A549 (cell line): ENCODE results near the gene CGB2. TPM values are rescaled to one million over a fixed set of nuclear protein-coding genes. Genes with fewer than 3 reads are reported as not detected.

ENCODE experiments used
- ATAC-seq, 2 experiments: fragments of 200-7000 bp in 1 of 2; fragments of >200 bp in 1 of 2; cut with Nextera tagmentation in 1 of 2; cut with Tn5 transposase in 1 of 2; 3 replicates each; pipeline versions ENCODE4 v1.8.0 to v1.9.1; 2018 to 2020; ENCODE audit warnings: mild to moderate bottlenecking in 1 of 2, moderate library complexity in 1 of 2
- CTCF ChIA-PET: fragments of 300-600 bp; sonication (Branson Sonifier 250); formaldehyde crosslinking; extraction: SDS; loops from one replicate; lab custom pipeline; 2021; ENCODE audit warnings: antibody characterized with exemption, inconsistent platforms; lab: Yijun Ruan, JAX
- POLR2A ChIA-PET: fragments of 350-600 bp; formaldehyde crosslinking; extraction: SDS; loops from one replicate; lab custom pipeline; 2021; ENCODE audit warnings: antibody characterized with exemption, inconsistent platforms; lab: Yijun Ruan, JAX
- DNase-seq, 2 experiments: peaks; one replicate each; pipeline versions ENCODE4 v3.0.0 to v3.0.0-alpha.2; 2011 to 2016; ENCODE audit warnings: low read depth in 1 of 2, low spot score in 1 of 2
- FAIRE-seq: peaks from 2 replicates; lab custom pipeline; 2011; peaks lifted over from hg19 to GRCh38; lab: Jason Lieb, UNC
- H3K27ac ChIP-seq, 2 experiments: fragments of >200 bp; sonication (Bioruptor Twin); formaldehyde crosslinking; 3 replicates each; pipeline ENCODE4 v1.5.1; 2016 to 2017
- H3K4me1 ChIP-seq: fragments of >200 bp; sonication (Bioruptor Twin); formaldehyde crosslinking; 3 replicates; pipeline ENCODE4 v1.6.1; 2016
- H3K4me2 ChIP-seq: fragments of >200 bp; sonication (Bioruptor Twin); formaldehyde crosslinking; 3 replicates; pipeline ENCODE4 v1.6.1; 2016
- H3K4me3 ChIP-seq: fragments of >200 bp; sonication (Bioruptor Twin); formaldehyde crosslinking; 3 replicates; pipeline ENCODE4 v1.5.1; 2016
- H3K9me3 ChIP-seq: fragments of >200 bp; sonication (Bioruptor Twin); formaldehyde crosslinking; 3 replicates; pipeline ENCODE4 v1.6.1; 2016
- ATOH8 ChIP-seq: fragments of 250-450 bp; sonication (Bioruptor Pico); IDR thresholded peaks from 2 replicates; pipeline ENCODE4 v1.5.0; 2020; ENCODE audit warnings: low read depth, mild to moderate bottlenecking, moderate library complexity
- BCL3 ChIP-seq: fragments of >200 bp; sonication (Bioruptor Twin); formaldehyde crosslinking; IDR thresholded peaks from 3 replicates; pipeline ENCODE4 v1.6.1; 2016
- BHLHE40 ChIP-seq: IDR thresholded peaks from 2 replicates; pipeline ENCODE4 v1.6.1; 2012; ENCODE audit warnings: low read depth, low read length, inconsistent platforms
- CHD2 ChIP-seq: fragments of 150-350 bp; IDR thresholded peaks from 2 replicates; pipeline ENCODE4 v1.6.1; 2014; ENCODE audit warnings: low read length; ENCODE audit not compliant: partially characterized antibody
- CHD4 ChIP-seq: fragments of 200-600 bp; sonication (generic); IDR thresholded peaks from 2 replicates; pipeline ENCODE4 v1.6.1; 2016; ENCODE audit warnings: antibody characterized with exemption, mild to moderate bottlenecking, borderline replicate concordance
- ELK1 ChIP-seq: fragments of 150-350 bp; IDR thresholded peaks from 2 replicates; pipeline ENCODE4 v1.6.1; 2014; ENCODE audit warnings: low read depth, mild to moderate bottlenecking, low read length
- FOXS1 ChIP-seq: fragments of 250-450 bp; sonication (Bioruptor Pico); IDR thresholded peaks from 2 replicates; pipeline ENCODE4 v1.5.0; 2020; ENCODE audit warnings: mild to moderate bottlenecking, moderate library complexity
- GATA3 ChIP-seq: IDR thresholded peaks from 2 replicates; pipeline ENCODE4 v1.6.1; 2012; ENCODE audit warnings: borderline replicate concordance
- HOXB13 ChIP-seq: fragments of 250-450 bp; sonication (Bioruptor Pico); IDR thresholded peaks from 2 replicates; pipeline ENCODE4 v1.5.0; 2020; ENCODE audit warnings: low read depth, mild to moderate bottlenecking, moderate library complexity
- JUN ChIP-seq, 2 experiments: fragments of >200 bp; sonication (Bioruptor Twin); formaldehyde crosslinking; IDR thresholded peaks; 2 replicates in 1 of 2; 3 replicates in 1 of 2; pipeline ENCODE4 v1.6.1; 2016 to 2017
- MAFK ChIP-seq: fragments of 450-650 bp; IDR thresholded peaks from 2 replicates; pipeline ENCODE4 v1.6.1; 2014; ENCODE audit not compliant: partially characterized antibody
- MAZ ChIP-seq: fragments of 150-350 bp; IDR thresholded peaks from 2 replicates; pipeline ENCODE4 v1.6.1; 2014; ENCODE audit warnings: antibody characterized with exemption, low read depth, low read length, borderline replicate concordance
- POLR2A ChIP-seq: IDR thresholded peaks from 2 replicates; pipeline ENCODE4 v1.6.1; 2012; ENCODE audit warnings: mild to moderate bottlenecking, low read length
- POLR2AphosphoS2 ChIP-seq: conservative IDR thresholded peaks from 2 replicates; pipeline ENCODE4 v1.6.1; 2012; ENCODE audit warnings: low read length, improper control_type of control experiment, inconsistent platforms
- RCOR1 ChIP-seq: fragments of 150-350 bp; IDR thresholded peaks from 2 replicates; pipeline ENCODE4 v1.6.1; 2014; ENCODE audit warnings: antibody characterized with exemption, low read length, low read depth
- SMC3 ChIP-seq: fragments of >200 bp; sonication (Bioruptor Twin); formaldehyde crosslinking; IDR thresholded peaks from 3 replicates; pipeline ENCODE4 v1.6.1; 2018; ENCODE audit warnings: inconsistent platforms
- TP53 ChIP-seq: fragments of 250-450 bp; sonication (Bioruptor Pico); IDR thresholded peaks from 2 replicates; pipeline ENCODE4 v1.5.0; 2021; ENCODE audit warnings: mild to moderate bottlenecking, moderate library complexity
- USF2 ChIP-seq: fragments of 450-650 bp; IDR thresholded peaks from 2 replicates; pipeline ENCODE4 v1.6.1; 2014; ENCODE audit warnings: antibody characterized with exemption
- ZNF302 ChIP-seq: fragments of 250-450 bp; sonication (Bioruptor Pico); IDR thresholded peaks from 2 replicates; pipeline ENCODE4 v1.9.0; 2021; ENCODE audit warnings: inconsistent platforms, mild to moderate bottlenecking, moderate library complexity
- ZSCAN20 ChIP-seq: fragments of 250-450 bp; sonication (Bioruptor Pico); IDR thresholded peaks from 2 replicates; pipeline ENCODE4 v1.8.0; 2022; ENCODE audit warnings: mild to moderate bottlenecking, moderate library complexity
- WGBS: methylation state at CpG from one replicate; pipeline ENCODE4 v1.1.6; 2017; ENCODE audit errors: missing lambda C conversion rate; 5-methylcytosine and 5-hydroxymethylcytosine counted together
- polyA plus RNA-seq, 4 experiments: library from polyadenylated mRNA; depleted of rRNA in 3 of 4; stranded (reverse); fragments of >200 nt; fragmentation: RNase III in 1 of 4; extraction: RNeasy Plus Mini Kit Qiagen cat#74134 plus additional on column Dnase treatment in 1 of 4; gene quantifications; 2 replicates in 3 of 4; 3 replicates in 1 of 4; pipeline ENCODE4 v1.2.3, GENCODE V29; 2011 to 2017
- TF ChIP-seq, protein P1 (sequence below): IDR thresholded peaks from 2 replicates; pipeline ENCODE4 v1.6.1; 2012
- TF ChIP-seq, protein P2 (sequence below): IDR thresholded peaks from 2 replicates; pipeline ENCODE4 v1.6.1; 2012; ENCODE audit warnings: low read depth, borderline replicate concordance
- TF ChIP-seq, protein P3 (sequence below): fragments of >200 bp; sonication (Bioruptor Twin); formaldehyde crosslinking; IDR thresholded peaks from 2 replicates; pipeline ENCODE4 v1.6.1; 2016

CGB2 gene
- polyA plus RNA-seq, 2 of the 4 experiments (the other 2 are of a cell fraction): not detected

- no peaks in the 10 kb centered on the region for H3K9me3 ChIP-seq
- H3K4me1 ChIP-seq: no peaks in the 10 kb centered on the region
- CTCF ChIA-PET: interaction anchor here (0.8 to 19.0 kb wide), 8 partner anchors 9 to 191 kb away, joined by 3 to 360 read pairs (median 4); partner anchors contain the start of genes GYS1 and RUVBL2
- no peak overlapping the region for H3K27ac ChIP-seq
- 94% methylated on average over 3 of the region's 3 CpGs for WGBS
- no peak for ATAC-seq
- H3K4me3 ChIP-seq: no peak overlapping the region
- no peak for FAIRE-seq
- no peak for DNase-seq
- POLR2A ChIA-PET: interaction anchor here (1.0 kb wide), 1 partner anchor 114 kb away, joined by 3 read pairs; the partner anchor contains the start of gene PPP1R15A
- TF ChIP-seq, protein P1, sequence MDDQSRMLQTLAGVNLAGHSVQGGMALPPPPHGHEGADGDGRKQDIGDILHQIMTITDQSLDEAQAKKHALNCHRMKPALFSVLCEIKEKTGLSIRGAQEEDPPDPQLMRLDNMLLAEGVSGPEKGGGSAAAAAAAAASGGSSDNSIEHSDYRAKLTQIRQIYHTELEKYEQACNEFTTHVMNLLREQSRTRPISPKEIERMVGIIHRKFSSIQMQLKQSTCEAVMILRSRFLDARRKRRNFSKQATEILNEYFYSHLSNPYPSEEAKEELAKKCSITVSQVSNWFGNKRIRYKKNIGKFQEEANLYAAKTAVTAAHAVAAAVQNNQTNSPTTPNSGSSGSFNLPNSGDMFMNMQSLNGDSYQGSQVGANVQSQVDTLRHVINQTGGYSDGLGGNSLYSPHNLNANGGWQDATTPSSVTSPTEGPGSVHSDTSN: no peak
- TF ChIP-seq ZSCAN20 (CRISPR knock-in tag) (no peak), BCL3 (no peak)
- no peak overlapping the region for H3K4me2 ChIP-seq
Measured at GRCh38 chr19:48986211-48986610, 45.5 kb upstream of the CGB2 start.

DNA sequence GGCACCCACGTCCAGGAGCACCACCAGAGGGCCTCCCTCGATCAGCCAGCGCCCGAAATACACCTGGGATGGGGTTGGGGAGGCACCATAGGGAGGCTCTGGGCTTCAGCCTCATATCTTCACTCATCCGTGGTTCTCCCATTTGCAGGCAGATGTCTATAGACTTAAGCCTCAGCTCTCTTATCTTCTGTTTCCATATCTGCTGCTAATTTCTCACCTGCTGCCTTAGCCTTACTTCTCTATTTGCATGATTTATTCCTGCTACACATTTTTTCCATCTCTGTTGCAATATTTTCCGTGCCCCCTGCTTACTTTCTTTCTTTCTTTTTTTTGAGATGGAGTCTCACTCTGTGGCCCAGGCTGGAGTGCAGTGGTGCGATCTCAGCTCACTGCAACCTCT is 44.4 kb upstream of the CGB2 start:
- WGBS: 84% methylated on average over 7 of the region's 7 CpGs
- FAIRE-seq (no peak), ATAC-seq (peak; percentile 7 to 10; a peak in 1 of 6 replicates), DNase-seq (no peak)
- TF ChIP-seq CHD2 (no peak), ZSCAN20 (CRISPR knock-in tag) (no peak), RCOR1 (no peak), POLR2A (no peak), POLR2AphosphoS2 (no peak), BHLHE40 (no peak), ELK1 (no peak), ATOH8 (CRISPR knock-in tag) (no peak)
- TF ChIP-seq, protein P2, sequence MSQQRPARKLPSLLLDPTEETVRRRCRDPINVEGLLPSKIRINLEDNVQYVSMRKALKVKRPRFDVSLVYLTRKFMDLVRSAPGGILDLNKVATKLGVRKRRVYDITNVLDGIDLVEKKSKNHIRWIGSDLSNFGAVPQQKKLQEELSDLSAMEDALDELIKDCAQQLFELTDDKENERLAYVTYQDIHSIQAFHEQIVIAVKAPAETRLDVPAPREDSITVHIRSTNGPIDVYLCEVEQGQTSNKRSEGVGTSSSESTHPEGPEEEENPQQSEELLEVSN: no peak
- H3K9me3 ChIP-seq: no peaks in the 10 kb centered on the region
- H3K27ac ChIP-seq: no peak overlapping the region
- H3K4me3 ChIP-seq: no peak overlapping the region
- H3K4me2 ChIP-seq: no peak overlapping the region
- ChIA-PET CTCF (interaction anchor here (0.7 to 19.0 kb wide), 11 partner anchors 8 to 200 kb away, joined by 3 to 360 read pairs (median 3); partner anchors contain the start of genes GYS1 and RUVBL2), POLR2A (interaction anchor here (1.0 kb wide), 1 partner anchor 115 kb away, joined by 3 read pairs; the partner anchor contains the start of gene PPP1R15A)
- H3K4me1 ChIP-seq: peaks cover 9% of the 10 kb centered on the region

DNA sequence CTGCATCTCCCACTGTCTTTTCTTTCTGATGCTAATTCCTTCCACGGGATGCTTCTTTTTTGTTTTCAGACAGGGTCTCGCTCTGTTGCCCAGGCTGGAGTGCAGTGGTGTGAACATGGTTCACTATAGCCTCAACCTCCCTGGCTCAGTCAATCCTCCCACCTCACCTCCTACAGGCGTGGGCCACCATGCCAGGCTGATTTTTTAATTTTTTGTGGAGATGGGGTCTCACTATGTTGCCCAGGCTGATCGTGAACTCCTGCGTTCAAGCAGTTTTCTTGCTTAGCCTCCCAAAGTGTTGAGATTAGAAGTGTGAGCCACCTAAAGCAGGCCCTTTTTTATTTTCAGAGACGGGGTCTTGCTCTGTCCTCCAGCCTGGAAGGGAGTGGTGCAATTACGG is 43.4 kb upstream of the CGB2 start:
- POLR2A ChIA-PET: no interaction called here
- no peak overlapping the region for H3K4me2 ChIP-seq
- no peak overlapping the region for H3K4me3 ChIP-seq
- 96% methylated on average over 7 of the region's 7 CpGs for WGBS
- DNase-seq (no peak), FAIRE-seq (no peak), ATAC-seq (no peak)
- CTCF ChIA-PET: interaction anchor here (13.4 to 14.7 kb wide), 2 partner anchors 10 to 22 kb away, joined by 360 to 408 read pairs; partner anchors contain the start of gene LHB
- no peaks in the 10 kb centered on the region for H3K9me3 ChIP-seq
- TF ChIP-seq HOXB13 (CRISPR knock-in tag): no peak
- H3K4me1 ChIP-seq: peaks cover 9% of the 10 kb centered on the region
- H3K27ac ChIP-seq: no peak overlapping the region

- Histone ChIP-seq H3K4me1 (peaks cover 9% of the 10 kb centered on the region), H3K27ac (no peak overlapping the region), H3K4me2 (no peak overlapping the region), H3K9me3 (no peaks in the 10 kb centered on the region), H3K4me3 (no peak overlapping the region)
- CTCF ChIA-PET: interaction anchor here (0.6 to 14.7 kb wide), 5 partner anchors 9 to 291 kb away, joined by 3 to 408 read pairs (median 4); partner anchors contain the start of gene LHB
- POLR2A ChIA-PET: no interaction called here
- ATAC-seq: no peak
- DNase-seq: no peak
- 93% methylated on average over 9 of the region's 9 CpGs for WGBS
- no peak for FAIRE-seq
- TF ChIP-seq SMC3 (no peak), GATA3 (no peak), CHD4 (no peak), JUN (IDR thresholded peaks at IDR 0.05) (no peak), ZSCAN20 (CRISPR knock-in tag) (no peak), RCOR1 (no peak), ZNF302 (CRISPR knock-in tag) (no peak), FOXS1 (no peak), TP53 (CRISPR knock-in tag) (no peak), USF2 (no peak), MAZ (no peak), MAFK (no peak)
- TF ChIP-seq, protein P2: no peak
- TF ChIP-seq, protein P3, sequence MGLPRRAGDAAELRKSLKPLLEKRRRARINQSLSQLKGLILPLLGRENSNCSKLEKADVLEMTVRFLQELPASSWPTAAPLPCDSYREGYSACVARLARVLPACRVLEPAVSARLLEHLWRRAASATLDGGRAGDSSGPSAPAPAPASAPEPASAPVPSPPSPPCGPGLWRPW: no peak
Measured at GRCh38 chr19:48988860-48989259, 42.8 kb upstream of the CGB2 start.
